Measurements from ENCODE around the gene UHRF2.

GRCh38 chr9:6553866-6554265 is 140.9 kb downstream of the UHRF2 start:
- TF ChIP-seq POLR2A (IDR thresholded peaks at IDR 0.05) (no peak), POLR2AphosphoS5 (IDR thresholded peaks at IDR 0.05) (no peak)

All from spleen (tissue), 3 donors.